ENCODE measurements around the gene SPOCK1. TPM values are rescaled to one million over a fixed set of nuclear protein-coding genes. Genes with fewer than 3 reads are reported as not detected.

The SPOCK1 gene
- polyA plus RNA-seq, 2 of the 4 experiments (the other 2 are of a cell fraction), result 28.9 to 40.8 TPM

GRCh38 chr5:137496919-137497318 is 2.2 kb downstream of the SPOCK1 start:
- Histone ChIP-seq H3K27ac (no peak overlapping the region), H3K4me1 (no peaks in the 10 kb centered on the region), H3K9me3 (no peaks in the 10 kb centered on the region), H3K4me2 (no peak overlapping the region), H3K4me3 (no peak overlapping the region)
- 93% methylated on average over 1 of the region's 1 CpG for WGBS (ENCODE audit: missing lambda C conversion rate)
- no peak for DNase-seq (ENCODE audit: low read depth in 1 of 2, low spot score in 1 of 2)
- FAIRE-seq, result no peak
- ATAC-seq, result no peak
- CTCF ChIA-PET, result interaction anchor here (0.9 to 4.6 kb wide), 14 partner anchors 8 to 1247 kb away, joined by 3 to 114 read pairs (median 5); no protein-coding TSS in a partner anchor
- TF ChIP-seq ZNF302 (CRISPR knock-in tag; IDR thresholded peaks at IDR 0.05) (no peak), SREBF2 (IDR thresholded peaks at IDR 0.05) (no peak), ELK1 (IDR thresholded peaks at IDR 0.05; ENCODE audit: low read depth, low read length) (no peak), ZC3H11A (IDR thresholded peaks at IDR 0.05) (no peak), MAX (IDR thresholded peaks at IDR 0.05) (no peak)
- POLR2A ChIA-PET, result no interaction called here

- TF ChIP-seq ESRRA (IDR thresholded peaks at IDR 0.05; ENCODE audit: borderline replicate concordance, low read length) (no peak), ZNF302 (CRISPR knock-in tag; IDR thresholded peaks at IDR 0.05) (no peak), E2F6 (IDR thresholded peaks at IDR 0.05; ENCODE audit: borderline replicate concordance, low read depth) (no peak), GATA3 (IDR thresholded peaks at IDR 0.05; ENCODE audit: borderline replicate concordance) (no peak), KDM5A (IDR thresholded peaks at IDR 0.05) (no peak), BHLHE40 (IDR thresholded peaks at IDR 0.05; ENCODE audit: low read depth, low read length) (no peak), FOSB (CRISPR knock-in tag; IDR thresholded peaks at IDR 0.05) (no peak), MYC (IDR thresholded peaks at IDR 0.05; ENCODE audit: borderline replicate concordance, low read length) (no peak), MAZ (IDR thresholded peaks at IDR 0.05; ENCODE audit: borderline replicate concordance, low read depth, low read length) (no peak)
- Histone ChIP-seq H3K4me1 (no peaks in the 10 kb centered on the region), H3K9me3 (no peaks in the 10 kb centered on the region), H3K4me2 (no peak overlapping the region), H3K27ac (no peak overlapping the region), H3K4me3 (no peak overlapping the region)
- no peak for DNase-seq (ENCODE audit: low read depth in 1 of 2, low spot score in 1 of 2)
- 94% methylated on average over 1 of the region's 1 CpG for WGBS (ENCODE audit: missing lambda C conversion rate)
- ChIA-PET CTCF (interaction anchor here (1.2 to 4.8 kb wide), 4 partner anchors 11 to 171 kb away, joined by 5 to 32 read pairs (median 6); no protein-coding TSS in a partner anchor), POLR2A (no interaction called here)
- FAIRE-seq, result no peak
- no peak for ATAC-seq
Observed at GRCh38 chr5:137492331-137492730, 6.8 kb downstream of the SPOCK1 start.

GRCh38 chr5:137491121-137491520 is 8.0 kb downstream of the SPOCK1 start:
- no peak overlapping the region for H3K4me3 ChIP-seq

More at GRCh38 chr5:137491121-137491520, 8.0 kb downstream of the SPOCK1 start:
- Histone ChIP-seq H3K27ac (no peak overlapping the region), H3K4me1 (no peaks in the 10 kb centered on the region), H3K9me3 (no peaks in the 10 kb centered on the region), H3K4me2 (no peak overlapping the region)
- ATAC-seq (peak in 1 of 2 experiments; percentile 46; a peak in 3 of 6 replicates), FAIRE-seq (no peak), DNase-seq (ENCODE audit: low read depth in 1 of 2, low spot score in 1 of 2) (no peak)
- CTCF ChIA-PET, result interaction anchor here (1.2 to 4.8 kb wide), 6 partner anchors 8 to 170 kb away, joined by 4 to 32 read pairs (median 6); partner anchors contain the start of gene SPOCK1
- TF ChIP-seq RARB (CRISPR knock-in tag; IDR thresholded peaks at IDR 0.05), result no peak
- TF ChIP-seq E2F6 (IDR thresholded peaks at IDR 0.05; ENCODE audit: borderline replicate concordance, low read depth), result no peak
- TF ChIP-seq EHF (CRISPR knock-in tag; IDR thresholded peaks at IDR 0.05), result no peak
- TF ChIP-seq HEYL (CRISPR knock-in tag; IDR thresholded peaks at IDR 0.05), result no peak
- no peak for TF ChIP-seq RNF2 (IDR thresholded peaks at IDR 0.05; ENCODE audit: borderline replicate concordance, low read depth)
- no peak for TF ChIP-seq MAFK (IDR thresholded peaks at IDR 0.05; ENCODE audit: partially characterized antibody)
- no peak for TF ChIP-seq RCOR1 (IDR thresholded peaks at IDR 0.05; ENCODE audit: low read depth, low read length)
- TF ChIP-seq HDAC2 (IDR thresholded peaks at IDR 0.05), result no peak
- TF ChIP-seq JUNB (IDR thresholded peaks at IDR 0.05), result no peak
- no peak for TF ChIP-seq TFCP2L1 (CRISPR knock-in tag; IDR thresholded peaks at IDR 0.05)
- no peak for TF ChIP-seq CHD4 (IDR thresholded peaks at IDR 0.05; ENCODE audit: borderline replicate concordance)
- no peak for TF ChIP-seq ZSCAN20 (CRISPR knock-in tag; IDR thresholded peaks at IDR 0.05)
- no peak for TF ChIP-seq ZFP36 (IDR thresholded peaks at IDR 0.05; ENCODE audit: borderline replicate concordance, partially characterized antibody)
- TF ChIP-seq HES2 (IDR thresholded peaks at IDR 0.05), result no peak
- no peak for TF ChIP-seq KDM5A (IDR thresholded peaks at IDR 0.05)
- TF ChIP-seq HMGXB4 (CRISPR knock-in tag; IDR thresholded peaks at IDR 0.05; ENCODE audit: borderline replicate concordance), result no peak
- TF ChIP-seq NPAS2 (CRISPR knock-in tag; IDR thresholded peaks at IDR 0.05; ENCODE audit: borderline replicate concordance), result no peak
- 17% methylated on average over 4 of the region's 4 CpGs for WGBS (ENCODE audit: missing lambda C conversion rate)
- POLR2A ChIA-PET, result no interaction called here
